ENCODE data around the gene PADI3.
"Not testable (repeated sequence)": the region's sequence is repeated elsewhere in the genome, so short reads cannot be mapped to it uniquely, and the experiment has no call there.

PADI3 gene

GRCh38 chr1:17241011-17241779 is 7.7 kb upstream of the PADI3 start:
- not testable (repeated sequence) for DNase-seq (ENCODE audit: low read depth)

- not testable (repeated sequence) for DNase-seq (ENCODE audit: low read depth)
These were observed 7.2 kb upstream of the PADI3 start for GRCh38 chr1:17241780-17242074.

GRCh38 chr1:17243274-17243673 is 5.6 kb upstream of the PADI3 start:
- no peak for DNase-seq (ENCODE audit: low read depth)

- DNase-seq (ENCODE audit: low read depth), result no peak
These were observed 3.8 kb upstream of the PADI3 start for GRCh38 chr1:17244821-17245740.

GRCh38 chr1:17245816-17246325 is 3.0 kb upstream of the PADI3 start:
- DNase-seq (ENCODE audit: low read depth), result no peak

- no peak for DNase-seq (ENCODE audit: low read depth)
These were observed 1.9 kb upstream of the PADI3 start for GRCh38 chr1:17246971-17247370.

GRCh38 chr1:17250601-17251000 is 1.7 kb downstream of the PADI3 start:
- no peak for DNase-seq (ENCODE audit: low read depth)

GRCh38 chr1:17251246-17251645 is 2.3 kb downstream of the PADI3 start:
- DNase-seq (ENCODE audit: low read depth), result no peak

GRCh38 chr1:17251701-17252376 is 2.9 kb downstream of the PADI3 start:
- DNase-seq (ENCODE audit: low read depth), result no peak

GRCh38 chr1:17255336-17255735 is 6.4 kb downstream of the PADI3 start:
- DNase-seq (ENCODE audit: low read depth), result no peak

- no peak for DNase-seq (ENCODE audit: low read depth)
These were observed 9.3 kb downstream of the PADI3 start for GRCh38 chr1:17258116-17258757.

GRCh38 chr1:17258758-17259130 is 9.8 kb downstream of the PADI3 start:
- no peak for DNase-seq (ENCODE audit: low read depth)

GRCh38 chr1:17259233-17259873 is 10.5 kb downstream of the PADI3 start:
- DNase-seq (ENCODE audit: low read depth), result no peak

GRCh38 chr1:17260264-17260663 is 11.4 kb downstream of the PADI3 start:
- no peak for DNase-seq (ENCODE audit: low read depth)

- no peak for DNase-seq (ENCODE audit: low read depth)
These were observed 11.8 kb downstream of the PADI3 start for GRCh38 chr1:17260738-17261137.

GRCh38 chr1:17263936-17264335 is 15.0 kb downstream of the PADI3 start:
- no peak for DNase-seq (ENCODE audit: low read depth)

- DNase-seq (ENCODE audit: low read depth), result no peak
These were observed 15.6 kb downstream of the PADI3 start for GRCh38 chr1:17264470-17264869.

GRCh38 chr1:17265162-17265561 is 16.3 kb downstream of the PADI3 start:
- no peak for DNase-seq (ENCODE audit: low read depth)

- DNase-seq (ENCODE audit: low read depth), result no peak
These were observed 17.1 kb downstream of the PADI3 start for GRCh38 chr1:17265950-17266349.

- no peak for DNase-seq (ENCODE audit: low read depth)
These were observed 22.2 kb downstream of the PADI3 start for GRCh38 chr1:17270891-17271765.

- no peak for DNase-seq (ENCODE audit: low read depth)
These were observed 23.2 kb downstream of the PADI3 start for GRCh38 chr1:17272066-17272465.
